OCI-LY3 (cell line): ENCODE data around the gene NOL11.

Experiments
- H2AFZ ChIP-seq: fragments of 200-600, 300-600 bp; shearing (Covaris generic); 2 replicates; pipeline ENCODE4 v1.6.0; 2014; ENCODE audit warnings: antibody characterized with exemption, low read depth, low read length
- H3K27ac ChIP-seq: fragments of 200-600, 300-600 bp; sonication (generic); 2 replicates; pipeline ENCODE4 v1.5.1; 2014; ENCODE audit warnings: mild to moderate bottlenecking, low read length, moderate library complexity, mixed read lengths
- H3K27me3 ChIP-seq: fragments of 200-600, 300-600 bp; sonication (generic); 2 replicates; pipeline ENCODE4 v1.6.1; 2014; ENCODE audit warnings: low read depth, low read length, mixed read lengths
- H3K36me3 ChIP-seq: fragments of 200-600, 300-600 bp; sonication (generic); replicated peaks from 2 replicates; pipeline ENCODE3; 2014; ENCODE audit warnings: low read depth, low read length, mixed read lengths
- H3K4me1 ChIP-seq: fragments of 300-600, 200-600 bp; sonication (generic); 2 replicates; pipeline ENCODE4 v1.6.1; 2014; ENCODE audit warnings: low read length, mixed read lengths
- H3K4me2 ChIP-seq: fragments of 200-600, 300-600 bp; sonication (generic); 2 replicates; pipeline ENCODE4 v1.6.1; 2014; ENCODE audit warnings: low read length, mixed read lengths
- H3K4me3 ChIP-seq: fragments of 300-600, 200-600 bp; sonication (generic); 2 replicates; pipeline ENCODE4 v1.5.1; 2014; ENCODE audit warnings: antibody characterized with exemption, mild to moderate bottlenecking, low read length, moderate library complexity
- H3K79me2 ChIP-seq: fragments of 300-600, 200-600 bp; shearing (Covaris generic); 2 replicates; pipeline ENCODE4 v1.6.1; 2014; ENCODE audit warnings: mild to moderate bottlenecking, low read length, mixed read lengths
- H3K9ac ChIP-seq: fragments of 300-600, 200-600 bp; shearing (Covaris generic); 2 replicates; pipeline ENCODE4 v1.6.0; 2014; ENCODE audit warnings: mild to moderate bottlenecking, low read length, moderate library complexity
- H3K9me3 ChIP-seq: fragments of 200-600, 300-600 bp; shearing (Covaris generic); 2 replicates; pipeline ENCODE4 v1.6.1; 2014; ENCODE audit warnings: low read length, mixed read lengths; ENCODE audit not compliant: insufficient read depth
- H4K20me1 ChIP-seq: fragments of 200-600, 300-600 bp; sonication (generic); 2 replicates; pipeline ENCODE4 v1.6.1; 2016; ENCODE audit warnings: low read length, mixed read lengths; ENCODE audit not compliant: insufficient read depth
- EZH2phosphoT487 ChIP-seq: fragments of 200-600 bp; shearing (Covaris generic); IDR thresholded peaks from 2 replicates; pipeline ENCODE4 v1.6.1; 2018; ENCODE audit warnings: antibody characterized with exemption, mixed run types, low read depth
- TF ChIP-seq, protein P1 (sequence below): fragments of 200-600, 300-600 bp; sonication (generic); IDR thresholded peaks from 2 replicates; pipeline ENCODE4 v1.5.1; 2014; ENCODE audit warnings: antibody characterized with exemption, low read length, low read depth

The NOL11 gene

DNA sequence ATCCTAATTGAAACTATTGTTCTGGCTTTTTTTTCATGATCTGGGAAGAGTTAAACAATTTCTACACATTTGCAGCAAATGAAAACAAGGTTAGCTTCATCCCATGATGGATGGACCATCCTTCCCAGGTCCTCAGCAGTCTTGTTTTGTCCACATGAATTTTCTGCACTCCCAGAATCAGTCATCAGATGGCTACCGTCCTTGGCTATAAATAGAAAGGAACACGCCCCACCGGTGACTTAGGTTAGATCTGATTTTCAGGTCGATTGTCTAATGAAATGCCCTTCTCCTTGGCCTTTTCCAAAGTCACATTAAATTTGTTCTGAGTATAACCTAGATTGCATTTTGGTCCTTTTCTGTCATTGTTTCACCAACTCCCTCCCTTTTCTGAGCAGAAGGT, 41.4 kb upstream of the NOL11 start:
- H4K20me1 ChIP-seq, result no peaks in the 10 kb centered on the region
- H3K36me3 ChIP-seq, result no peaks in the 10 kb centered on the region
- no peaks in the 10 kb centered on the region for H3K9me3 ChIP-seq
- H3K27ac ChIP-seq, result no peak overlapping the region
- no peak overlapping the region for H2AFZ ChIP-seq
- H3K9ac ChIP-seq, result no peak overlapping the region
- H3K4me1 ChIP-seq, result no peaks in the 10 kb centered on the region
- H3K4me3 ChIP-seq, result no peak overlapping the region
- no peaks in the 10 kb centered on the region for H3K27me3 ChIP-seq
- no peak overlapping the region for H3K4me2 ChIP-seq
- no peaks in the 10 kb centered on the region for H3K79me2 ChIP-seq
- no peak for TF ChIP-seq EZH2phosphoT487
- TF ChIP-seq, protein P1, sequence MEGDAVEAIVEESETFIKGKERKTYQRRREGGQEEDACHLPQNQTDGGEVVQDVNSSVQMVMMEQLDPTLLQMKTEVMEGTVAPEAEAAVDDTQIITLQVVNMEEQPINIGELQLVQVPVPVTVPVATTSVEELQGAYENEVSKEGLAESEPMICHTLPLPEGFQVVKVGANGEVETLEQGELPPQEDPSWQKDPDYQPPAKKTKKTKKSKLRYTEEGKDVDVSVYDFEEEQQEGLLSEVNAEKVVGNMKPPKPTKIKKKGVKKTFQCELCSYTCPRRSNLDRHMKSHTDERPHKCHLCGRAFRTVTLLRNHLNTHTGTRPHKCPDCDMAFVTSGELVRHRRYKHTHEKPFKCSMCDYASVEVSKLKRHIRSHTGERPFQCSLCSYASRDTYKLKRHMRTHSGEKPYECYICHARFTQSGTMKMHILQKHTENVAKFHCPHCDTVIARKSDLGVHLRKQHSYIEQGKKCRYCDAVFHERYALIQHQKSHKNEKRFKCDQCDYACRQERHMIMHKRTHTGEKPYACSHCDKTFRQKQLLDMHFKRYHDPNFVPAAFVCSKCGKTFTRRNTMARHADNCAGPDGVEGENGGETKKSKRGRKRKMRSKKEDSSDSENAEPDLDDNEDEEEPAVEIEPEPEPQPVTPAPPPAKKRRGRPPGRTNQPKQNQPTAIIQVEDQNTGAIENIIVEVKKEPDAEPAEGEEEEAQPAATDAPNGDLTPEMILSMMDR, result no peak

DNA sequence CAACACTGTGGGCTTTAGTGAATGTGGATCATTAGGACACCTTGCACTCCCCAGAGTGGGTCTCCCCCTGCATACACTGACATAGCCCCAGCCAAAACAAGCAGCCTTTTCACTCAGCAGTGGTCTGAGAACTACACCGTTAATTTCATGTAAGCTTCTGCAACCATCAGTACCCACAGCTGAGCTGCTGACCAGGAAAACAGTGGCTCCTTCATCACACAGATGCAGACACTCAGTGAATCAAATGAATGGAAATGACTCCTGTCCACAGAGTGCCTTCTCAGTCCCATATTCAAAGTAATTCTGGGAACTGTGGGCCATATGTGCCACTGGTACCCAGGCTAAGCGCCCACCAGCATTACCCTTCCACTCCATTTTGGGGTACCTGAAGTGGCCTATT, 39.3 kb upstream of the NOL11 start:
- no peak overlapping the region for H3K27ac ChIP-seq
- no peaks in the 10 kb centered on the region for H3K36me3 ChIP-seq
- no peaks in the 10 kb centered on the region for H4K20me1 ChIP-seq
- H3K27me3 ChIP-seq, result no peaks in the 10 kb centered on the region
- no peak overlapping the region for H3K9ac ChIP-seq
- no peaks in the 10 kb centered on the region for H3K79me2 ChIP-seq
- H3K9me3 ChIP-seq, result no peaks in the 10 kb centered on the region
- H3K4me1 ChIP-seq, result no peaks in the 10 kb centered on the region
- H3K4me2 ChIP-seq, result no peak overlapping the region
- TF ChIP-seq, protein P1, result no peak
- TF ChIP-seq EZH2phosphoT487, result no peak
- H3K4me3 ChIP-seq, result no peak overlapping the region
- no peak overlapping the region for H2AFZ ChIP-seq

DNA sequence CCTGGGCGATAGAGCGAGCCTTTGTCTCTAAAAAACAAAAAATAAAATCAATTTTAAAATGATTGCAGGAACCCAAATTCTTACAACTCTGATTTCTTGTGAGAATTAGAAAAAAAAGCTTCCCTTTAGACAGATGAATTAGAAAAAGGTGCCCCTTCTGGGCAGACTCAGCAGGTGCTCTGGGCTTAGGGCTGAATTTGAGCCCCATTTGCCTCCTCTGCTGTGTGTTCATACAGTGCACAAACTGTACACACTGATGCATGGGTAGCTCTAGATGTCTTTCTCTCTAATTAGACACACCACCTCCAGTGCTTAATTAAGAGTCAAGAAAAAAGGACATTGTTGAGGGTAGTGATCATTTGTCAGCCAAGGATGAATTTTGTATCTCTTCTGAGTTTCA, 38.5 kb upstream of the NOL11 start:
- Histone ChIP-seq H3K36me3 (no peaks in the 10 kb centered on the region), H2AFZ (no peak overlapping the region), H4K20me1 (no peaks in the 10 kb centered on the region), H3K27ac (no peak overlapping the region), H3K4me1 (no peaks in the 10 kb centered on the region), H3K27me3 (no peaks in the 10 kb centered on the region), H3K9ac (no peak overlapping the region), H3K4me2 (no peak overlapping the region), H3K79me2 (no peaks in the 10 kb centered on the region), H3K4me3 (no peak overlapping the region), H3K9me3 (no peaks in the 10 kb centered on the region)
- TF ChIP-seq, protein P1, result no peak
- TF ChIP-seq EZH2phosphoT487, result no peak

DNA sequence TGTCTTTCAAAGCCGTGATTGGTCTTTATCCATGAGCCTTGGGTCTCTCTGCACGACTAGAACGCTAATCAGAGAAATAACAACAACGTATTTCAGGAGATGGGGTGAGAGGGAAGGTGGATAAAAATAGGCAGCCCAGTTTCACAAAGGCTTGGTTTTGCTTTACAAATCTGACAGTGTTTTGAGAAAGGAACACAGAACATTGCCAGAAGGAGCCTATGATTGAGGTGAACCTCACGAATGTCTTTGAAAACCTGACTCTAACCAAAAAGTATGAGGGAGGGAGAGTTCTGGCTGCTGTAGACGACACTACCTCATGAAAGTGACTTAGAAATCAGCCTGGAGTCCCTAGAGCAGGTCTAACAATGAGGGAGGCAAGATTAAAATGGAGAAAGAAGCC, 38.0 kb upstream of the NOL11 start:
- no peaks in the 10 kb centered on the region for H3K27me3 ChIP-seq
- TF ChIP-seq, protein P1, result no peak
- TF ChIP-seq EZH2phosphoT487, result no peak
- no peaks in the 10 kb centered on the region for H3K4me1 ChIP-seq
- H2AFZ ChIP-seq, result no peak overlapping the region
- no peak overlapping the region for H3K4me2 ChIP-seq
- H4K20me1 ChIP-seq, result no peaks in the 10 kb centered on the region
- H3K9ac ChIP-seq, result no peak overlapping the region
- no peak overlapping the region for H3K4me3 ChIP-seq
- H3K79me2 ChIP-seq, result no peaks in the 10 kb centered on the region
- H3K27ac ChIP-seq, result no peak overlapping the region
- no peaks in the 10 kb centered on the region for H3K36me3 ChIP-seq
- no peaks in the 10 kb centered on the region for H3K9me3 ChIP-seq
